Measurements from ENCODE around the gene TFCP2.
"Not testable (repeated sequence)": the region's sequence is repeated elsewhere in the genome, so short reads cannot be mapped to it uniquely, and the experiment has no call there.

Gene TFCP2, protein sequence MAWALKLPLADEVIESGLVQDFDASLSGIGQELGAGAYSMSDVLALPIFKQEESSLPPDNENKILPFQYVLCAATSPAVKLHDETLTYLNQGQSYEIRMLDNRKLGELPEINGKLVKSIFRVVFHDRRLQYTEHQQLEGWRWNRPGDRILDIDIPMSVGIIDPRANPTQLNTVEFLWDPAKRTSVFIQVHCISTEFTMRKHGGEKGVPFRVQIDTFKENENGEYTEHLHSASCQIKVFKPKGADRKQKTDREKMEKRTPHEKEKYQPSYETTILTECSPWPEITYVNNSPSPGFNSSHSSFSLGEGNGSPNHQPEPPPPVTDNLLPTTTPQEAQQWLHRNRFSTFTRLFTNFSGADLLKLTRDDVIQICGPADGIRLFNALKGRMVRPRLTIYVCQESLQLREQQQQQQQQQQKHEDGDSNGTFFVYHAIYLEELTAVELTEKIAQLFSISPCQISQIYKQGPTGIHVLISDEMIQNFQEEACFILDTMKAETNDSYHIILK

DNA sequence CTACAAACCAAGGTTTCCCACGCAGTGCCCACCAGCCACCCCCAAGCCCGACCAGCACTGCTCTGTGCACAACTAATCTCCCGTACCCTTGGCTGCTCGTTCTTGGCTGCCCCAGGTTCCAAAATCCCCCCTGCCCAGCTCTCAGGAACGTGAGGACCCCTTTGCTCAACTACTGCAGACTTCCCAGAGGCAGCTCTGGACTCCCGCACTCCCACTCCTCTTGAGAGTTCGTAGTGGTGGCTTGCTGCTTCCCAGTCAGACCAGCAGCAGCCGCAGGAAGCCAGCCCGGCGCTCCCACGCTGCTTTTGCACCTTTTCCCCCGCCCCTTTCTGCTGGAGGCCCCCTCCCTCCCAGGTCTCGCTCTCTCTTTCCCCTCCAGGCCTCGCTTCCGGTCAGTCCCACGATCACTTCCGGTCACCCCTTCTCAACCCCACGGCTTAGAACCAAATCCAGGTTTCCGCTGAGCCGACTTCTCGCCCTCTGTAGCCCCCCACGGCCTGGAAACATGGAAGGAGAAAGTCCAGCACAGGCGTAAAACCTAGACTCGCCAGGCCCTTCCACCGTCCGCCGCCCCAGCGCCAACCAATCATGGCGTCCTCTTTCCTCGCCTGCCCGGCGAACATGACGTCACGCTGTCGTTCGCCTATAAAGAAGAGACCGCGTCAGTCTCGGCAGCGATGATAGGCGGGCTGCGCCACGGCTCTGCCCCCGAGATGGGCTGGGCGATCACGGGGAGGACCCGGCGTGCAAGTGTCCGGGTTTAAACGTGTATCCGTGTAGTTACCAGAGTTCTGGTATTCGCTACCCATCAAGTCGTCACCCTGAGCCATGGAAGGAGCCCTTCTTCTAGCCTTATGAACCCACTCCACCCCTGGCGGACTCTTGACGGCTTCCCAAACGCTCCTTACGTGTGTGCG lies at the start of gene TFCP2:
Gene TFCP2 (minus strand): TSS at position 621 of the 917 bp plus-strand sequence. CDS start 713 bp downstream, outside the sequence.
- POLR2A ChIA-PET = interaction anchor here (0.7 to 1.5 kb wide), 4 partner anchors 11 to 89 kb away, joined by 3 to 5 read pairs (median 4); partner anchors contain the start of genes CSRNP2 and POU6F1
- peak; percentile 92 for DNase-seq (ENCODE audit: extremely low spot score)
- TF ChIP-seq FOXM1 (IDR thresholded peaks at IDR 0.05; ENCODE audit: borderline replicate concordance) (no peak), TARDBP (IDR thresholded peaks at IDR 0.05) (no peak), ELF4 (IDR thresholded peaks at IDR 0.05) (0 out of 2 replicates have a peak, but pooled peaks have one; percentile 54), HDGF (IDR thresholded peaks at IDR 0.05; ENCODE audit: borderline replicate concordance) (0 out of 2 replicates have a peak, but pooled peaks have one; percentile 34), SUZ12 (IDR thresholded peaks at IDR 0.05) (no peak), SP1 (IDR thresholded peaks at IDR 0.05) (no peak), FOXK2 (IDR thresholded peaks at IDR 0.05) (no peak), CTBP1 (IDR thresholded peaks at IDR 0.05; ENCODE audit: borderline replicate concordance) (no peak), L3MBTL2 (conservative IDR thresholded peaks at IDR 0.05) (peak; percentile 83), FOXA1 (IDR thresholded peaks at IDR 0.05) (no peak)
- TF ChIP-seq, protein P1, sequence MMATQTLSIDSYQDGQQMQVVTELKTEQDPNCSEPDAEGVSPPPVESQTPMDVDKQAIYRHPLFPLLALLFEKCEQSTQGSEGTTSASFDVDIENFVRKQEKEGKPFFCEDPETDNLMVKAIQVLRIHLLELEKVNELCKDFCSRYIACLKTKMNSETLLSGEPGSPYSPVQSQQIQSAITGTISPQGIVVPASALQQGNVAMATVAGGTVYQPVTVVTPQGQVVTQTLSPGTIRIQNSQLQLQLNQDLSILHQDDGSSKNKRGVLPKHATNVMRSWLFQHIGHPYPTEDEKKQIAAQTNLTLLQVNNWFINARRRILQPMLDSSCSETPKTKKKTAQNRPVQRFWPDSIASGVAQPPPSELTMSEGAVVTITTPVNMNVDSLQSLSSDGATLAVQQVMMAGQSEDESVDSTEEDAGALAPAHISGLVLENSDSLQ (IDR thresholded peaks at IDR 0.05) = peak; percentile 92
- CTCF ChIA-PET = no interaction called here

DNA sequence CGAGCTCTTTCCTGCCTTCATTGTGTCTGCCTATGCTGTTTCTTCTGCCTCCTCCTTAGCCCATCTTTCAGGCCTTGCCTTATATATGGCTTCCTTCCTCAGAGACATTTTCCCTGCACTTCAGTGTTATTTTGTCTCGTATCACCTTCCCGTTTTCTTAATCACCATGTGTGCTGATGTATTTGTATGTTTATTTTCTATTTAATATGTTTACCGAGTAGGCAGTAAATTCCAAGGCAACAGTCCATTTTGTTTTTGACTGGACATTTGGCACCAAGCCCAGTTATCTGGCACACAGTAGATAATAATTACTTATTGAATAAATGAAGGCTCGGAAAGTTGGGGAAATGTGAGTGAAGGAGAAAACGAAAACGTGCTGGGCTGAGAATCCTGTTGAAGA lies 49.5 kb upstream of the TFCP2 start:
- CTCF ChIA-PET = no interaction called here
- TF ChIP-seq TARDBP (IDR thresholded peaks at IDR 0.05) (no peak), SUZ12 (IDR thresholded peaks at IDR 0.05) (no peak), SP1 (IDR thresholded peaks at IDR 0.05) (no peak), FOXA1 (IDR thresholded peaks at IDR 0.05) (no peak), ELF4 (IDR thresholded peaks at IDR 0.05) (no peak), NFRKB (IDR thresholded peaks at IDR 0.05) (no peak), ZNF384 (IDR thresholded peaks at IDR 0.05) (no peak), HDGF (IDR thresholded peaks at IDR 0.05; ENCODE audit: borderline replicate concordance) (no peak), ARNT (IDR thresholded peaks at IDR 0.05) (no peak)
- POLR2A ChIA-PET = no interaction called here
- no peak for DNase-seq (ENCODE audit: extremely low spot score)

- ChIA-PET POLR2A (interaction anchor here (1.5 kb wide), 1 partner anchor 19 kb away, joined by 5 read pairs; the partner anchor contains the start of gene DAZAP2), CTCF (interaction anchor here (0.6 kb wide), 1 partner anchor 128 kb away, joined by 6 read pairs; no protein-coding TSS in a partner anchor)
- not testable (repeated sequence) for DNase-seq (ENCODE audit: extremely low spot score)
Observed at GRCh38 chr12:51219857-51220256, 46.9 kb upstream of the TFCP2 start.

DNA sequence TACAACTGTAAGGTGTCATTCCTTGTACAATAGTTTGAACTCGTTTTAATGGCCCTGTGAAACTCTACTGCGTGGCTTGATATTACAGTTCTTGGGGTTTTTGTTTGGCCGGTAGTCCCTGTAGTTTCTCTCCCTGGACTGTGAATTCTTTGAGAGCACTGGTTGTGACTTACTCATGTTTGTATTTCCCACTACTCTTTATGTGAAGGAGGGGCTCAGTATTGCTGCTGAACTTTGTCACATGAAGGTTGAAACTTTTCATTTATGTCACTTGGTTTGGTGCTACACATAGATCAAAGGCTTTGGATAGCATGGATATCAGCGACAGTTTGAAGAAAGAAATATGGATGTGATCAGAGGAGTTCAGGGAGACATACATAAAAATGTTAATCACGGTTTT lies 46.4 kb upstream of the TFCP2 start:
- TF ChIP-seq L3MBTL2 (conservative IDR thresholded peaks at IDR 0.05) = no peak
- no peak for TF ChIP-seq ZNF384 (IDR thresholded peaks at IDR 0.05)
- no peak for TF ChIP-seq FOXM1 (IDR thresholded peaks at IDR 0.05; ENCODE audit: borderline replicate concordance)
- no peak for TF ChIP-seq FOXK2 (IDR thresholded peaks at IDR 0.05)
- no peak for TF ChIP-seq BHLHE40 (IDR thresholded peaks at IDR 0.05; ENCODE audit: borderline replicate concordance)
- no peak for TF ChIP-seq ELF4 (IDR thresholded peaks at IDR 0.05)
- no peak for TF ChIP-seq CTBP1 (IDR thresholded peaks at IDR 0.05; ENCODE audit: borderline replicate concordance)
- TF ChIP-seq HDGF (IDR thresholded peaks at IDR 0.05; ENCODE audit: borderline replicate concordance) = no peak
- no peak for TF ChIP-seq TARDBP (IDR thresholded peaks at IDR 0.05)
- TF ChIP-seq, protein P1 (IDR thresholded peaks at IDR 0.05) = no peak
- no peak for TF ChIP-seq LEF1 (IDR thresholded peaks at IDR 0.05; ENCODE audit: borderline replicate concordance)
- no peak for TF ChIP-seq FOXA1 (IDR thresholded peaks at IDR 0.05)
- no peak for TF ChIP-seq SP1 (IDR thresholded peaks at IDR 0.05)
- TF ChIP-seq ARNT (IDR thresholded peaks at IDR 0.05) = no peak
- TF ChIP-seq SUZ12 (IDR thresholded peaks at IDR 0.05) = no peak
- TF ChIP-seq NFRKB (IDR thresholded peaks at IDR 0.05) = no peak
- no peak for DNase-seq (ENCODE audit: extremely low spot score)
- POLR2A ChIA-PET = interaction anchor here (1.0 kb wide), 1 partner anchor 12 kb away, joined by 3 read pairs; no protein-coding TSS in a partner anchor
- CTCF ChIA-PET = no interaction called here

DNA sequence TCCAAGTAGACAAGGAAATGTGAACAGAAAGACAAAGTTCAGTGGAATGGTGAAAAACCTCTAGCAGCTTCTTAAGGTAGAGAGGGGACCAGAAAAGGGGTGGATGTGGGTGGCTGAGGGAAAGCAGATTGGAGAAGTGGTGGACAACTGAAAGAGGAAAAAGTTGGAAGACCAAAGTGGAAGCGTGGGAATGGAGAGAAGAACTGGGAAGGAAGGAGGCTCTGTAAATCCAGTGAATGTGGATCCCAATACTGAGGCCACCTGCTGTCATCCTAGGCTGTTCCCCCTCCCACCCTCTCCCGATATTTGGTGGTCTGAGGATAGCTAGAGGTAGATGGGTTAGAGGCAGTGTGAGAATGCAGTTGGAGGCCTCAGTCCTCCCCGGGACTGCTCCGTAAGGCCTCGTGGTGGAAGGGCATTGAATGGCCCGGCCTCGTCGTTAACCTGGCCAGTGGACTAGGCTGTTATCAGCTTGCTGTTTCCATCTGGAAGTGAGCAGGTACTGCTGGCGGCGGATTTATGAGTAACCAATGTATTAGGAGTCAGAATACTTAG lies 45.7 kb upstream of the TFCP2 start:
- ChIA-PET CTCF (interaction anchor here (0.6 to 1.3 kb wide), 4 partner anchors 10 to 129 kb away, joined by 3 to 5 read pairs (median 3); no protein-coding TSS in a partner anchor), POLR2A (interaction anchor here (0.6 to 2.6 kb wide), 9 partner anchors 8 to 191 kb away, joined by 3 to 21 read pairs (median 5); partner anchors contain the start of genes CSRNP2 and DAZAP2)
- TF ChIP-seq ARNT (IDR thresholded peaks at IDR 0.05) (no peak), NFRKB (IDR thresholded peaks at IDR 0.05) (no peak), FOXA1 (IDR thresholded peaks at IDR 0.05) (no peak), CTBP1 (IDR thresholded peaks at IDR 0.05; ENCODE audit: borderline replicate concordance) (no peak), ZNF384 (IDR thresholded peaks at IDR 0.05) (no peak), FOXK2 (IDR thresholded peaks at IDR 0.05) (no peak), BHLHE40 (IDR thresholded peaks at IDR 0.05; ENCODE audit: borderline replicate concordance) (no peak), L3MBTL2 (conservative IDR thresholded peaks at IDR 0.05) (no peak), SP1 (IDR thresholded peaks at IDR 0.05) (no peak)
- DNase-seq (ENCODE audit: extremely low spot score) = no peak

Measured in HEK293T (cell line).